Neural cell (in vitro differentiated cells): Measurements from ENCODE around the gene RNF182. TPM values are rescaled to one million over a fixed set of nuclear protein-coding genes. Genes with fewer than 3 reads are reported as not detected.

Experiments
- H2AFZ ChIP-seq: fragments of 200-600, 300-800 bp; sonication (generic), shearing (Covaris generic); 2 replicates; pipeline ENCODE4 v1.6.0; 2014; ENCODE audit warnings: low read depth, mild to moderate bottlenecking, antibody characterized with exemption, low read length, moderate library complexity
- H3F3A ChIP-seq: fragments of 200-600 bp; shearing (Covaris generic); 2 replicates; pipeline ENCODE4 v1.6.1; 2016; ENCODE audit warnings: mild to moderate bottlenecking, moderate library complexity, mixed read lengths, antibody characterized with exemption, low read length; ENCODE audit not compliant: insufficient read depth, poor library complexity, severe bottlenecking
- H3K27ac ChIP-seq: fragments of 200-600, 300-800 bp; sonication (generic), shearing (Covaris generic); 2 replicates; pipeline ENCODE4 v1.5.1; 2014; ENCODE audit warnings: mild to moderate bottlenecking, low read length, moderate library complexity
- H3K27me3 ChIP-seq: fragments of 300-800, 200-600 bp; sonication (generic), shearing (Covaris generic); 2 replicates; pipeline ENCODE4 v1.6.0; 2014; ENCODE audit warnings: mild to moderate bottlenecking, low read depth, low read length, moderate library complexity; ENCODE audit not compliant: insufficient read depth
- H3K36me3 ChIP-seq: fragments of 300-800, 200-600 bp; sonication (generic), shearing (Covaris generic); 2 replicates; pipeline ENCODE4 v1.5.1; 2014; ENCODE audit warnings: mild to moderate bottlenecking, antibody characterized with exemption, low read length, moderate library complexity; ENCODE audit not compliant: insufficient read depth
- H3K4me2 ChIP-seq: fragments of 300-800, 200-600 bp; sonication (generic), shearing (Covaris generic); 2 replicates; pipeline ENCODE4 v1.6.0; 2014; ENCODE audit warnings: mild to moderate bottlenecking, low read length
- H3K4me3 ChIP-seq: fragments of 300-800, 200-600 bp; sonication (generic), shearing (Covaris generic); 2 replicates; pipeline ENCODE4 v1.5.1; 2014; ENCODE audit warnings: mild to moderate bottlenecking, low read length, moderate library complexity
- H3K79me2 ChIP-seq: fragments of 200-600 bp; shearing (Covaris generic); replicated peaks from 2 replicates; pipeline ENCODE4 v1.6.0; 2014; ENCODE audit warnings: mild to moderate bottlenecking, low read length, moderate library complexity; ENCODE audit not compliant: insufficient read depth
- H3K9ac ChIP-seq: fragments of 300-800, 200-600 bp; sonication (generic), shearing (Covaris generic); 2 replicates; pipeline ENCODE4 v1.6.1; 2016; ENCODE audit warnings: mild to moderate bottlenecking, low read length, mixed read lengths
- H3K9me2 ChIP-seq: fragments of 200-600 bp; shearing (Covaris generic); 2 replicates; pipeline ENCODE4 v1.6.1; 2016; ENCODE audit warnings: mild to moderate bottlenecking, low read length, mixed read lengths; ENCODE audit not compliant: insufficient read depth
- H3K9me3 ChIP-seq: fragments of 200-600, 300-800 bp; sonication (generic), shearing (Covaris generic); 2 replicates; pipeline ENCODE4 v1.6.1; 2016; ENCODE audit warnings: mild to moderate bottlenecking, mixed run types, low read length, moderate library complexity, mixed read lengths
- H4K20me1 ChIP-seq: fragments of 200-600 bp; shearing (Covaris generic); 2 replicates; pipeline ENCODE4 v1.6.1; 2016; ENCODE audit warnings: mild to moderate bottlenecking, mixed run types; ENCODE audit not compliant: insufficient read depth
- CTCF ChIP-seq: fragments of 450-650 bp; IDR thresholded peaks from 2 replicates; pipeline ENCODE4 v1.5.1; 2014; ENCODE audit warnings: antibody characterized with exemption, mild to moderate bottlenecking, moderate library complexity; ENCODE audit not compliant: poor library complexity, severe bottlenecking
- EP300 ChIP-seq: fragments of 450-650 bp; conservative IDR thresholded peaks from 2 replicates; pipeline ENCODE4 v1.6.1; 2014; ENCODE audit warnings: antibody characterized with exemption, mild to moderate bottlenecking, moderate library complexity; ENCODE audit not compliant: poor library complexity, severe bottlenecking
- EZH2 ChIP-seq: fragments of 200-600, 300-800 bp; shearing (Covaris generic), sonication (generic); IDR thresholded peaks from 2 replicates; pipeline ENCODE4 v1.6.1; 2014; ENCODE audit warnings: antibody characterized with exemption, low read length, borderline replicate concordance, mild to moderate bottlenecking; ENCODE audit not compliant: insufficient read depth, poor library complexity, severe bottlenecking
- MXI1 ChIP-seq: fragments of 450-650 bp; conservative IDR thresholded peaks from 2 replicates; pipeline ENCODE4 v1.6.1; 2014; ENCODE audit warnings: antibody characterized with exemption, mild to moderate bottlenecking; ENCODE audit not compliant: poor library complexity, severe bottlenecking
- POLR2AphosphoS5 ChIP-seq: IDR thresholded peaks from 2 replicates; pipeline ENCODE4 v1.6.1; 2012
- RAD21 ChIP-seq: fragments of 450-650 bp; conservative IDR thresholded peaks from 2 replicates; pipeline ENCODE4 v1.6.1; 2014; ENCODE audit warnings: antibody characterized with exemption, mild to moderate bottlenecking, moderate library complexity
- REST ChIP-seq: IDR thresholded peaks from 2 replicates; pipeline ENCODE4 v1.6.1; 2012; ENCODE audit warnings: borderline replicate concordance
- SMC3 ChIP-seq: fragments of 450-650 bp; conservative IDR thresholded peaks from 2 replicates; pipeline ENCODE4 v1.6.1; 2014; ENCODE audit warnings: antibody characterized with exemption, mild to moderate bottlenecking, moderate library complexity; ENCODE audit not compliant: poor library complexity
- TAF1 ChIP-seq: IDR thresholded peaks from 2 replicates; pipeline ENCODE4 v1.6.1; 2012; ENCODE audit warnings: low read depth
- polyA plus RNA-seq: library from polyadenylated mRNA; depleted of rRNA; stranded (reverse); fragments of >200 nt; gene quantifications from 2 replicates; pipeline ENCODE4 v1.2.3, GENCODE V29; 2014

RNF182 gene
- polyA plus RNA-seq, 1 donor from 2014 or later = 8.0 TPM

DNA sequence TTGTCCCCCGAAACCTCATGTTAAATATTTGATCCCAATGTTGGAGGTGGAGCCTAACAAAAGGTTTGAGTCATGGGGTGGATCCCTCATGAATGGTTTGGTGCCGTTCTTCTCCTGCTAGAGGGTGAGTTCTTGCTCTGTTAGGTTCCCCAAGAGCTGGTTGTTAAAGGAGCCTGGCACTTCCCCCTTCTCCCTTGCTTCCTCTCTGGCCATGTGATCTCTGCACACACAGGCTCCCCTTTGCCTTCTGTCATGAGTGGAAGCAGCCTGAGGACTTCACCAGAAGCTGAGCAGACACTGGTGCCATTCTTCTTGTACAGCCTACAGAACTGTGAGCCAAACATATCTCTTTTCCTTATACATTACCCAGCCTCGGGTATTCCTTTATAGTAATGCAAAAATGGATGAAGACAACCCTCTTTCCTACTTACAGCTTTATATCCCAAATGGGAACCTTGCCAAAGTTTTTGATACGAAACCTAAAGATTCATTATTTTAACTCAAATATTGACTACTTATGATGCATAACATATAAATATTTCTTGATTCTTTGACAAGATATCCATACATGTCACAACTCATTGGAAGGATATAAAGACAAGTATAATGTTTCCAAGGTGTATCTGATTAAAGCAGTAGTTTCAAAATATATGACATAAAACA lies 61.0 kb downstream of the RNF182 start:
- Histone ChIP-seq H3K9ac (no peak overlapping the region), H3K27me3 (no peaks in the 10 kb centered on the region), H2AFZ (no peak overlapping the region), H3K4me3 (no peak overlapping the region), H3K9me3 (no peaks in the 10 kb centered on the region), H3K36me3 (no peaks in the 10 kb centered on the region), H3K4me2 (no peak overlapping the region), H3K27ac (no peak overlapping the region), H4K20me1 (no peaks in the 10 kb centered on the region), H3K9me2 (no peaks in the 10 kb centered on the region), H3F3A (no peaks in the 10 kb centered on the region), H3K79me2 (no peaks in the 10 kb centered on the region)
- TF ChIP-seq EP300 = no peak
- TF ChIP-seq TAF1 = no peak
- no peak for TF ChIP-seq POLR2AphosphoS5
- TF ChIP-seq REST = no peak
- no peak for TF ChIP-seq CTCF
- TF ChIP-seq MXI1 = no peak
- no peak for TF ChIP-seq SMC3
- no peak for TF ChIP-seq EZH2
- no peak for TF ChIP-seq RAD21

DNA sequence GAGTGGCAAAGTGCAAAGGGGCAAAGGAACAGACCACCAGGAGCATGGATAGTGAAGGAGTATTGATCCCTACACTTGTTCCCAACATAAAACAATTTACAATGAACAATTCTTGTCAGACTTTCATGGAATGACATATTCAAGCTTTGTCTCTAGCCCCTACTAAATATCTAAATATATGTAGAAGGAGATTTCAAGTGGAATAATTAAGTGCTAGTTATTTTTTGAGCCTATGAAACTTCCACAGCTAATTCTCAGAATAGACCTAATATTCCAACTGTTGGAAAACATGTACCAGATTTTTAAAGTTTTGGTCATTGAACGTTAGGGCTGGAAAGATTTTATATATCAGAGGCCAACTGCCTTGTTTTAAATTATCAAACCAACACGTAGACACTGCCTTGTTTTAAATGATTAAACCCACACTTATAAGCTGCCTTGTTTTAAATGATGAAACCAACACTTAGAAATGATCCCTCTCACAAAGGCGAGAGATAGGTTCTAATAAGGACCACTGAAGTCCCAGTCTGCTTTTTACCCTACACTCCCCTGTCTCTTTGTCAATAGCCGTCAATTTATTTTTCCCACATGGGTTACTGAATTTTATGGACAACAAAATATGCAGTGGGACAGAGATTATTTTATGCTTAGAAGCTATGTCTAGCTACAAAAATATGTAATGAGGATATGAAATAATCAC lies 62.1 kb downstream of the RNF182 start:
- Histone ChIP-seq H3K27ac (no peak overlapping the region), H3K27me3 (no peaks in the 10 kb centered on the region), H3K9me3 (no peaks in the 10 kb centered on the region), H3K9me2 (no peaks in the 10 kb centered on the region), H4K20me1 (no peaks in the 10 kb centered on the region), H3K36me3 (no peaks in the 10 kb centered on the region), H3K79me2 (no peaks in the 10 kb centered on the region), H3F3A (no peaks in the 10 kb centered on the region), H2AFZ (no peak overlapping the region), H3K9ac (no peak overlapping the region), H3K4me3 (no peak overlapping the region), H3K4me2 (no peak overlapping the region)
- TF ChIP-seq POLR2AphosphoS5 = no peak
- TF ChIP-seq CTCF = no peak
- no peak for TF ChIP-seq SMC3
